Breast epithelium (tissue), 3 donors: ENCODE measurements around the gene ATP1B3.

ENCODE experiments used
- POLR2A ChIP-seq: fragments of 450-650 bp; IDR thresholded peaks from one replicate; pipeline ENCODE4 v1.6.1; 2016; ENCODE audit warnings: antibody characterized with exemption, mild to moderate bottlenecking, moderate library complexity
- POLR2AphosphoS5 ChIP-seq, 3 donors: sonication (generic); formaldehyde crosslinking; IDR thresholded peaks; one replicate each; pipeline ENCODE4 v1.6.1; 2017; ENCODE audit warnings: antibody characterized with exemption in 3 of 3
- TF ChIP-seq, protein P1 (sequence below), 3 donors: fragments of 450-650 bp; IDR thresholded peaks; one replicate each; pipeline ENCODE4 v1.5.1; 2016 to 2017; ENCODE audit warnings: antibody characterized with exemption in 3 of 3, mild to moderate bottlenecking in 3 of 3, moderate library complexity in 3 of 3

DNA sequence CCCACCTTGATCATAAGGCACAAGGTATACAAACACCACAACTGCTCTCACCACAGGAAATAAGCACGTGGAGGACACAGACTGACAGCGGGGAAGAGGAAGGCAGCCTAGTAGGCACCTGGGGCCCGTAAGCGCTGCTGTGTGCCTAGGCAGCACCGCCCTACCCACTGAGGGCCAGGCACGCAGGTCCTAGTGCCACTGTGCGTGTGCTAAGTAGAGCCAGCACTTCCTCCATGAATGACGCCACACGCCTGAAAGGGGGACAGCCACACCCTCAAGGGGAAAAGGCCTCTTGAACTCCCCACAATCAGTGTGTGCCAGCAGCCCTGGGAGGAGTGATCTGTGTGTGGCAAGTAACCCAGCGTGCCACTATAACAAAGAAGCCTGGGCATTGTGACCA lies 73.0 kb downstream of the ATP1B3 start:
- TF ChIP-seq, protein P1, sequence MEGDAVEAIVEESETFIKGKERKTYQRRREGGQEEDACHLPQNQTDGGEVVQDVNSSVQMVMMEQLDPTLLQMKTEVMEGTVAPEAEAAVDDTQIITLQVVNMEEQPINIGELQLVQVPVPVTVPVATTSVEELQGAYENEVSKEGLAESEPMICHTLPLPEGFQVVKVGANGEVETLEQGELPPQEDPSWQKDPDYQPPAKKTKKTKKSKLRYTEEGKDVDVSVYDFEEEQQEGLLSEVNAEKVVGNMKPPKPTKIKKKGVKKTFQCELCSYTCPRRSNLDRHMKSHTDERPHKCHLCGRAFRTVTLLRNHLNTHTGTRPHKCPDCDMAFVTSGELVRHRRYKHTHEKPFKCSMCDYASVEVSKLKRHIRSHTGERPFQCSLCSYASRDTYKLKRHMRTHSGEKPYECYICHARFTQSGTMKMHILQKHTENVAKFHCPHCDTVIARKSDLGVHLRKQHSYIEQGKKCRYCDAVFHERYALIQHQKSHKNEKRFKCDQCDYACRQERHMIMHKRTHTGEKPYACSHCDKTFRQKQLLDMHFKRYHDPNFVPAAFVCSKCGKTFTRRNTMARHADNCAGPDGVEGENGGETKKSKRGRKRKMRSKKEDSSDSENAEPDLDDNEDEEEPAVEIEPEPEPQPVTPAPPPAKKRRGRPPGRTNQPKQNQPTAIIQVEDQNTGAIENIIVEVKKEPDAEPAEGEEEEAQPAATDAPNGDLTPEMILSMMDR (IDR thresholded peaks at IDR 0.05): no peak
- TF ChIP-seq POLR2A (no peak), POLR2AphosphoS5 (IDR thresholded peaks at IDR 0.05) (no peak)
